ENCODE data around the gene PAQR6. TPM values are rescaled to one million over a fixed set of nuclear protein-coding genes. Genes with fewer than 3 reads are reported as not detected.

Gene PAQR6
- total RNA-seq, 3 donors from 2014 or later: 1.5 to 6.2 (median 1.9) TPM

DNA sequence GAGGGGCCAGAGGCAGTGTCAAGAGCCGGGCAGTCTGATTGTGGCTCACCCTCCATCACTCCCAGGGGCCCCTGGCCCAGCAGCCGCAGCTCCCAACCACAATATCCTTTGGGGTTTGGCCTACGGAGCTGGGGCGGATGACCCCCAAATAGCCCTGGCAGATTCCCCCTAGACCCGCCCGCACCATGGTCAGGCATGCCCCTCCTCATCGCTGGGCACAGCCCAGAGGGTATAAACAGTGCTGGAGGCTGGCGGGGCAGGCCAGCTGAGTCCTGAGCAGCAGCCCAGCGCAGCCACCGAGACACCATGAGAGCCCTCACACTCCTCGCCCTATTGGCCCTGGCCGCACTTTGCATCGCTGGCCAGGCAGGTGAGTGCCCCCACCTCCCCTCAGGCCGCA is 5.9 kb downstream of the PAQR6 start, which contains the start of gene BGLAP:
Gene BGLAP, plus strand, starts transcription at position 259 of the 400 bp plus-strand sequence. Its CDS starts 48 bp downstream, at position 307.
- Histone ChIP-seq H3K4me3 (no peak within 1 kb of the TSS), H3K36me3 (ENCODE audit: low read depth) (no peaks in the 10 kb centered on the region), H3K4me1 (ENCODE audit: low read depth) (peaks cover 11% of the 10 kb centered on the region), H3K9me3 (no peaks in the 10 kb centered on the region)
- ATAC-seq: no peak
- intact Hi-C loops (cut with DNase I, micrococcal nuclease): no loop called here
- TF ChIP-seq, protein P1, sequence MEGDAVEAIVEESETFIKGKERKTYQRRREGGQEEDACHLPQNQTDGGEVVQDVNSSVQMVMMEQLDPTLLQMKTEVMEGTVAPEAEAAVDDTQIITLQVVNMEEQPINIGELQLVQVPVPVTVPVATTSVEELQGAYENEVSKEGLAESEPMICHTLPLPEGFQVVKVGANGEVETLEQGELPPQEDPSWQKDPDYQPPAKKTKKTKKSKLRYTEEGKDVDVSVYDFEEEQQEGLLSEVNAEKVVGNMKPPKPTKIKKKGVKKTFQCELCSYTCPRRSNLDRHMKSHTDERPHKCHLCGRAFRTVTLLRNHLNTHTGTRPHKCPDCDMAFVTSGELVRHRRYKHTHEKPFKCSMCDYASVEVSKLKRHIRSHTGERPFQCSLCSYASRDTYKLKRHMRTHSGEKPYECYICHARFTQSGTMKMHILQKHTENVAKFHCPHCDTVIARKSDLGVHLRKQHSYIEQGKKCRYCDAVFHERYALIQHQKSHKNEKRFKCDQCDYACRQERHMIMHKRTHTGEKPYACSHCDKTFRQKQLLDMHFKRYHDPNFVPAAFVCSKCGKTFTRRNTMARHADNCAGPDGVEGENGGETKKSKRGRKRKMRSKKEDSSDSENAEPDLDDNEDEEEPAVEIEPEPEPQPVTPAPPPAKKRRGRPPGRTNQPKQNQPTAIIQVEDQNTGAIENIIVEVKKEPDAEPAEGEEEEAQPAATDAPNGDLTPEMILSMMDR (IDR thresholded peaks at IDR 0.05): no peak
- DNase-seq: no peak

DNA sequence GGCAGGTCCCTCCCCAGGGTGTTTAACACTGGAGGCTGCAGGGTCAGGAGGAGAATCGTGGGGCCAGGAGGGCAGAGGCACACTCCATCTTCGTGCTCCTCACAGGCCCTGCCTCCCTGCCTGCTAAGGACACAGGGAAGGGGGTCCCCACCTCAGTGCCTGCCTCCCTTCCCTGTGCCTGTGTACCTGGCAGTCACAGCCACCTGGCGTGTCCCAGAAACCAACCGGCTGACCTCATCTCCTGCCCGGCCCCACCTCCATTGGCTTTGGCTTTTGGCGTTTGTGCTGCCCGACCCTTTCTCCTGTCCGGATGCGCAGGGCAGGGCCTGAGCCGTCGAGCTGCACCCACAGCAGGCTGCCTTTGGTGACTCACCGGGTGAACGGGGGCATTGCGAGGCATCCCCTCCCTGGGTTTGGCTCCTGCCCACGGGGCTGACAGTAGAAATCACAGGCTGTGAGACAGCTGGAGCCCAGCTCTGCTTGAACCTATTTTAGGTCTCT is 6.5 kb downstream of the PAQR6 start:
- ATAC-seq (no peak), DNase-seq (no peak)
- peaks cover 11% of the 10 kb centered on the region for H3K4me1 ChIP-seq (ENCODE audit: low read depth)
- H3K4me3 ChIP-seq: no peak overlapping the region
- intact Hi-C loops (cut with DNase I, micrococcal nuclease): no loop called here
- H3K36me3 ChIP-seq (ENCODE audit: low read depth): no peaks in the 10 kb centered on the region
- TF ChIP-seq, protein P1 (IDR thresholded peaks at IDR 0.05): no peak
- no peaks in the 10 kb centered on the region for H3K9me3 ChIP-seq

DNA sequence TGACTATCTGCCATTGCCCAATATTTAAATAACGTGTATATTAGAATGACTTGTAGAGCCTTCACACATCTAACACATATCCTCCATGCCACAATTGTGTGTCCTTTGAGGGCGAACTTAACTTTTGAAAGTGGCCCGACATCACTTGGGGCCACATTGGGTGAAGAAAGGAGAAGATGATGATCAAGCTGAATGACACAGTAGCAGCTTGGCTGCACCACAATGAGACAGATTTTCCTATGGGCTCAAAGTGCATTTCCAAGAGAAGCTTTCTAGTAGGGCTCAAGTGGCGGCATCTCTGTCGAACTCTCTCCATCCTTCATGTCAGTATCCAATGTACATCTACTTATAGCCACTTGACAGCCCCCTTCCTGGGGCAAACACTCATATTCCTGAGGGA is 9.6 kb downstream of the PAQR6 start:
- H3K9me3 ChIP-seq: no peaks in the 10 kb centered on the region
- no peaks in the 10 kb centered on the region for H3K4me1 ChIP-seq (ENCODE audit: low read depth)
- no peak for DNase-seq
- ATAC-seq: no peak
- H3K36me3 ChIP-seq (ENCODE audit: low read depth): no peaks in the 10 kb centered on the region
- TF ChIP-seq, protein P1 (IDR thresholded peaks at IDR 0.05): no peak
- intact Hi-C loops (cut with DNase I, micrococcal nuclease): no loop called here
- H3K4me3 ChIP-seq: no peak overlapping the region

DNA sequence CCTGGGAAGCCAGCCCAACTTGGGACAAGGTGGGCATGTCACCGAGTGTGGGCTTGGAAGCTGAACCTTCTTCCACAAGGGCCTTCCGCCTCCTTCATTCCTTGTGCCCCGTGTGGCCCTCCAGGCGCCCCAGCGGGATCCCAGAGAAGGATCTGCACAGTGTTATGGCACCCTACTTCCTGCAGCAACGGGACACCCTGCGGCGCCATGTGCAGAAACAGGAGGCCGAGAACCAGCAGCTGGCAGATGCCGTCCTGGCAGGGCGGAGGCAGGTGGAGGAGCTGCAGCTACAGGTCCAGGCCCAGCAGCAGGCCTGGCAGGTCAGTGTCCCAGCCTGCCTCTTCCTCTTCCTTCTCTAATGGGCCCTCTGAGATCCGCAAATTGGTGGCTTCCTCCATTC is 11.7 kb downstream of the PAQR6 start:
- intact Hi-C loops (cut with DNase I, micrococcal nuclease): no loop called here
- H3K4me3 ChIP-seq: no peak overlapping the region
- no peaks in the 10 kb centered on the region for H3K9me3 ChIP-seq
- TF ChIP-seq, protein P1 (IDR thresholded peaks at IDR 0.05): no peak
- no peaks in the 10 kb centered on the region for H3K36me3 ChIP-seq (ENCODE audit: low read depth)
- DNase-seq (no peak), ATAC-seq (no peak)
- no peaks in the 10 kb centered on the region for H3K4me1 ChIP-seq (ENCODE audit: low read depth)

DNA sequence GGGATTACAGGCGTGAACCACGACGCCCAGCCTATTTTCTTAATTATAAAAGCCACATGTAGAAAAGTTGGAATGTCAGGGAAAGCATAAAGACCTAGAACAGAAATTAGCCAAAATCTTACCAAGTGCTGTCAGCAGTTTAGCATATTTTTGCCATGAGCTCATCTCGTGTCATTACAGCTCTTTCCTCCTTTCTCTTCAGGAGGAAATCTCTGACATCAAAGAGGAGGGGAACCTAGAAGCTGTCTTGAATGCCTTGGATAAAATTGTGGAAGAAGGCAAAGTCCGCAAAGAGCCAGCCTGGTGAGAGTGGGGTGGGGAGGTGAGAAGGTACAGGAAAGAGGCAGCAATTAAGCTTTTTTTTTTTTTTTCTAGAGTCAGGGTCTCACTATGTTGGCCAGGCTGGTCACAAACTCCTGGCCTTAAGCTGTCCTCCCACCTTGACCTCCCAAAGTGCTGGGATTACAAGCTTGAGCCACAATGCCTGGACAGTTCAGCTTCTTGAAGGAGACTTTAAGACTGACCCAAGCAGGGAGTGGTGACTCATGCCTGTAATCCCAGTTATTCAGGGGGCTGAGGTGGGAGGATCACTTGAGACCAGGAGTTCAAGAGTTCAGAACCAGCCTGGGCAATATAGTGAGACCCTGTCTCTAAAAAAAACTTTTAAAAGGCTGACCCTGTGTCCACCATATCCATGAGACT is 14.3 kb downstream of the PAQR6 start:
- H3K36me3 ChIP-seq (ENCODE audit: low read depth): no peaks in the 10 kb centered on the region
- no peak for DNase-seq
- no peaks in the 10 kb centered on the region for H3K9me3 ChIP-seq
- no peak overlapping the region for H3K4me3 ChIP-seq
- ATAC-seq: no peak
- intact Hi-C loops (cut with DNase I, micrococcal nuclease): no loop called here
- no peaks in the 10 kb centered on the region for H3K4me1 ChIP-seq (ENCODE audit: low read depth)
- TF ChIP-seq, protein P1 (IDR thresholded peaks at IDR 0.05): no peak
